Head of caudate nucleus (tissue), 42 donors: ENCODE measurements around the gene PDE2A.

Source experiments
- DNase-seq, 42 donors: peaks; one replicate each; pipeline versions ENCODE4 v3.0.0 to v3.0.0-alpha.2; 2020 to 2021; ENCODE audit warnings: mixed read lengths in 7 of 42
- intact Hi-C: fragments of 100-400 bp; cut with DNase I; formaldehyde crosslinking; loops from one replicate; pipeline ENCODE4 v1.15.0; 2022

The PDE2A gene

DNA sequence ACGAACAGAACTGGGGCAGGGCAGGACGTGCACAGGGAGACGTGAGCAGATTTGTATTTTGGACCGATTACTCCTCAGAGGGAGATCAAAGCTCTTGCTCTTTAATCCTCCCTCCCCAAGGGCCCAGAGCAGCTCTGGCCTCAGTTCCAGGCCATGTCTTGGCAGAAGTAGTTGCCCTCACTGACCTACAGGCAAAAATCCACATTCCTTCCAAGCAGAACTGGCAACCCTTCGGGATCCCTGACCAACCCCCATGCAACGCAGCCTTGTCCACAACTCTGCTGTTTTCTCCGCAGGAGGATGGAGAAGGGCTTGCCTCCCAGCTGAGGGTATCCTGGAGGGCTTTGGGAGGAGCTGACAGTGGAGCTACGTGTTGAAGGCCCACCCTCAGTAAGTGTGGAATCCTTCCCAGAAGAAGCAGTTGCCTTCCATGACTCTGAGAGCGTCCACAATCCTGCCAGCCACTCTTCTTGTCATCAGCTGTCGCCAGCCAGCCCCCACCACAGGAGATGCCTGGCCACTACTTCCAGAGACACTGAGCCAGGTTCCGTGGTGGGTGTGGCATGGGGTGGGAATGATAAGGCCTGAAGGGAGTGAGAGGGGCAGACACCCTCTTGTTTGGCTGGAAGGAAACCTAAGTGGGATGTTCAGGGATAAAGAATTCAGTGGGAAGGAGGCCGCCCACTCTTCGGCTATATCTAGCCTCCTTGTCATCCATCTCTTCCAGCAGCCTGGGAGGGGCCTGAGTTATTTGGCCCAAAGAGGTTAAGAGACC is 68.1 kb downstream of the PDE2A start:
- peak in 3 of 42 donors; percentile 56 to 68 (median 60) for DNase-seq
- intact Hi-C loops: no loop called here

DNA sequence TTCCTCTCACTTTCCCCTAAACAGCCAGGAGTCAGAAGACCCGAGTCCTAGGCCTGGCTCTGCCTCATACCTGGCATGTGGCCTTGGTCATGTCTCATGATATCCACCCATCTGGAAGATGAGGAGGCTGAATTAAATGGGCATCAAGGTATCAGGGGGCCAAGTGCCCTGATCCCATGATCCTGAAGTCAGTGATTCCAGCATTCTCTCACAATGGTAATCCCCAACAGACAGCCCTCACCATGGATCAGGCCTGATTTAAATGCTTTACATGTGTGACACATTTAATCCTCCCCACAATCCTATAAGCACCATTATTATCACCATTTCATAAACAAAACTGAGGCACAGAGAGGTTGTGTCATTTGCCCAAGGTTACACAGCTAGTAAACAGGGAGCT is 70.0 kb downstream of the PDE2A start:
- intact Hi-C loops: no loop called here
- DNase-seq: no peak

DNA sequence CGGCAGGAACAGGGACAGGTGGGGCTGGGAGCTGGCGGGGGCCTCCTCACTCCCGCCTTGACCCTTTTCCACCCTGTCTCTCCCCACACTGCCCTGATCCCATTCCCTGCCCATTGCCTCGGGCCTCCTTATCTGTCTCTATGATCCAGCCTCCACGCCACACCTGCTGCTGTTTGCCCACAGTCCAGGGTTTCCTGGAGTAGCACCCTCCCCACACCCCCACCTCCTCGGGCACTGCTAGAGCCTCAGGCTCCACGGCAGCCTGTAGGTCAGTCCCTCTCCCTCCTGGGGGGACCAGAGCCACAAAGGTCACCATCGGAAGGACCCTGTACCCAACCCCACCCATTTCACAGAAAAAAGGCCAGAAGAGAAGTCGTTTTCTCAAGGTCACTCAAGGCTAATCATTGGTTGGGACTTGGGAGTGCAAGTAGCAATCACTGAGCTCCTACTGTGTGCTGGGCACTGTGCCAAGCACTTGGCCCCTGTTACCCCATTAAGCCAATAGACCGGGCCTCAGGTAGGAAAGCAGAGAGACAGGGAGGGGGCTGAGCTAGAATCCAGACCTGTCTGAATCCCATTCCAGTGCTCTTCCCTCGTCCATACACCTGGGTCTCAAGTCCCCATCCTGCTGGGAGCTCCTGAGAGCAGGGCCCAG is 71.8 kb downstream of the PDE2A start:
- intact Hi-C loops: no loop called here
- DNase-seq: no peak

DNA sequence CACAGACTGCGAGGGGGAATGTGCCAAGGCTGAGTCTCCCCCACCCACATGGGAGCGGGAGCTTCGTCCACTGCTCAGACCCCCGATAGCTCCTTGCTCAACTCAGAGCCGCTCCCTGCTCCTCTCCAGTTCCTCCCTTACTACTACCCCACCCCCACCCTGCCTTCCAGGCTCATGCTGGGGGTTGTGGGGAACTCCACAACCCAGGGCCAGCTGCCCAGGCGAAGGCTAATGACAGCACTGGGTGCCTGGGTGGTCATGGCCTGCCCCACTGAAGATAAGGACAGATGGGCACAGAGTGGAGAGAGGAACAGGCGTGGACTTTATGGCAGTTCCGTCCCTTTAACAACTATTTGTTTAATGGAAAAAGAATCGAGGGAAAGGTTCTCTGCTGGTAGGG is 73.7 kb downstream of the PDE2A start:
- intact Hi-C loops: no loop called here
- DNase-seq: no peak

DNA sequence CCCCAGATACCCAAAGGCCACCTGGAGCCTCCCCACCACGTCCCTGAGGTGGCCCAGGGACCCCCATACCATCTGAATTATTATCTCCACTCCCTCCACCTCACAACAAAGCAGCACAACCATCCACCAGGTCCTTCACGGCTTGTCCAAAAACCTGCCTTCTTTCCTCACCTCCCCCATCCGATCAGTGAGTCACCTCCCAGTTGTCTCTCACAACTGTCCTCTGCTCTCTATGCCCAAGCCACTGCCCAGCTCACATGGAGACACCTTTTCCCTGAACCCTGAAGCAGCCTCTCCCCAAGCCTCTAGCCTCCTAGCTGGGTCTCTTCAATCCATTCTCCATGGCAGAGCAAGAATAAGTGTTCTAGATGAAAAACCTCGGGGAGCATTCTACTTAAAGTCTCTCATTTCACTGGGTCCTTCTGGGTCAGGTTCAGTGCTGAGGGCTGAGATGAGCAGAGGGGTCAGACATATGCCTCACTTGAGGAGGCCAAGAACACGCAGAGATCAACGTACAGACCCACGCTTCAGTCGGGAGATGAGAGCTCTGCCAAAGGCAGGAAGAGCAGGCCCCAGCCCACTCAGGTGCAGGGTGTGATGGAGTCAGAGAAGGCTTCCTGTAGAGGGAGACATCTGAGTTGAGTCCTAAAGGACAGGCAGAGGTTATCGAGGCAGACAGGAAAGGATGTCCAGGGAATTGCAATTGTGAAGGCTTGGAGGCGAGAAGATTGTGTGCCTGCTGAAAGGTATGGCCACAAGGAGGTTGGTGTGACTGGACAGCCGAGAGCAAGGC is 74.7 kb downstream of the PDE2A start:
- DNase-seq: peak in 2 of 42 donors; percentile 46 to 56
- intact Hi-C loops: no loop called here

DNA sequence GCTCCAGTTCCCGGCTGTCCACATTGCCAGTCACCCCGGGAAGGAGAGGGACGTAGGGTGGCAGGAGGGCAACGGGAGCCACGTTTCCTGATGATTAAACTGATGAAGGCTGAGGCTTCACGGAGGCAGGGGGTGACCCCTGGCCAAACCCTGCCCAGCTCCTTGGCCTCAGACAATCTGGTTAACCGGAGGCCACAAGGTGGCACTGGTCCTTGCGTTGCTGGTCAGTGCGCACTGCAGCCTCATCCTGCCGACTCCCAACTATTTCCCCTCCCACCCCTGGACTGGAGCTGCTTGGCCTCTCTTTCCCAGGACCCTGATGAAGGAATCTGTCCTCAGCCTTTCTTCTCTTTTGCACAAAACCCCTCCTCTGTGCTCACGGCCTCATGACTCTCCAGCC is 75.3 kb downstream of the PDE2A start:
- intact Hi-C loops: no loop called here

DNA sequence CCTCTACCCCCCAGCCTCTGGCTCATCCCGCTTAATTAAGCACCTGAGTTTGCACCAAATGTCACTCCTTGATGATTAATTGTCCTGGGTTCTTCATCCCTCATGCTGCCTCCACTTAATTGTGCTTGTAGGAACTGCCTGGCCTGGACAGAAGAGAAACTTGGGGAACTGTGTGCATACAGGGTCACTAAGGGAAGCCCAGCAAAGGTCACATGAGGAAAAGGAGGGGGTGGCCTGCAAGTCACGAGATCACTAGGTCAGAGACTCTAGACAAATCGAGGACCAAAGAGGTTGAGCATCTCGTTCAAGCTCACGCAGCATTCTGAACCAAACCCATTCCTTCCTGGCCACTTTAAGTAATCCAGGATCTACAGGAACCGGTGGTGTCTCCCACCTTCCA is 75.8 kb downstream of the PDE2A start:
- intact Hi-C loops: no loop called here
- no peak for DNase-seq

More for the DNA sequence above, 75.3 kb downstream of the PDE2A start:
- peak in 33 of 42 donors; percentile 29 to 81 (median 65) for DNase-seq

DNA sequence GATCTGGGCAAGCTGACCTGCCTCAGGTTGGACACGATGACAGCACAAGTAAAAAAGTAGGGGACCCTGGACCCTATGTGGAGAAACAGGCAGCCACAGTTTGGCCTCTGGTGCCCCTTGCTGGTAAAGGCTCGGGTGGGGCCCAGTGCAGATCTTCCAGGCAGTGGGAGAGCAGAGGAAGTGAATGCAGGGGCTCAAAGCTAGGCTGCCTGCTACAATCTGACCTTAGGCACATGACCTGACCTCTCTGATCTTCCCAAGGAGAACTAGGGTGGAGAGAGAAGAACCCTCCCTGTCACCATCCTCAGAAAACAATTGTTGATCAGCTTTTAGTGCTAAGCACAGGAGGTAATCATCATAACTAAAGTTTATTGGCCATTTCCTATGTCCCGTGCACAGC is 76.5 kb downstream of the PDE2A start:
- DNase-seq: no peak
- intact Hi-C loops: no loop called here

DNA sequence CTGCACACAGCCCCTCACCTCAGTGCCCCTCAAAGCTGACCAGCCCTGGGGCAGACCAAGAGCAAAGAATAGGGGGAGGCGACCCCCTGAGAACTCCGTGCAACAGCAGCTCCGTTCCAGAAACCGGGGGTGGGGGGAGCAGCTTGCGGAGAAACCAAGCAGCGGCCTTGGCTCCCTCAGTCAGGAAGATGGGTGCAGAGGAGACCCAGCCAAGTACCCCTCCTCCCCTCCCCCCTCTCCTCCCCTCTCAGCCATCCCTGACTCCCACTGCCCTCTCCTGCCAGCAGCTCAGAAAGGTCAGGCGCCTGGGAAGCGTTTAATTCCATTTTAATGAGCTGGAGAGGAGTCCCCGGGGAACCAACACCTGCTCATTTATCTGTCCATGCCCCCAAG is 78.9 kb downstream of the PDE2A start:
- intact Hi-C loops: no loop called here

DNA sequence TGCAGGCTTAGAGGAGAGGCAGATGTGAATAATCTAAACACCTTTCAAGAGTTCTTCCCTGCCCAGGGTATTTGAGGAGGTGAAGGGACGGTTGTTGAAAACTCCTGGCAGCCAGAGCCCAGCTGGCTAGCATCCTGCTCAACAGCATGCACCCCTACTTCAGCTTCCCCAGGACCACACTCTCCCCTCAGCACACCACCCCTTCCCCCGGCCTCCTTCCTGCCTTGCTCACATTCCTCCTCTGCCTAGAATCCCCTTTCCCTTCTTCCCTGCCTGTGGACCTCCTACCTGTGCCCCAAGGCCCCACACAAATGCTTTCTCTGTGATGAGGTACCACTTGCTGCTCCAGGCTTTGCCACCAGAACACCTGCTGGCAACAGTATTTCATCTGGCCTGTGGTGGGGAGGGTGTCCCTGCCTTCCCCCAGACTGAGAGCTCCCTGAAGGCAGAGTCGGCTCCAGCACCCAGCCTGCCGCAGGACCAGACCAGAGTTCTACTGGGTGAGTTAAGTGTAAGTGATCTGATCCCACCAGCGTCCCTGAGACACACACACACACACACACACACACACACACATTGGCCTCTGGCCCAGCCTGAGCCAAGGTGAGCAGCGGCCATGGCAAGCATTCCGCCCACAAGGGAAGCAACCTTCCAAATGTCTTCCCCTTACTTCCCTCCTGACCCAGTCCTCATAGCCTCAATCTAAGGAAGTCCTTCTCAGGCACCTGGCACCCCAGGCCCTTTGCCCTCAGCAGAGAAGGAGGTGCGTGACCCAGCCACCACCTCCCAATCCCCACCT is 79.5 kb downstream of the PDE2A start:
- DNase-seq: no peak
- intact Hi-C loops: no loop called here

More for the DNA sequence above, 78.9 kb downstream of the PDE2A start:
- DNase-seq: no peak

DNA sequence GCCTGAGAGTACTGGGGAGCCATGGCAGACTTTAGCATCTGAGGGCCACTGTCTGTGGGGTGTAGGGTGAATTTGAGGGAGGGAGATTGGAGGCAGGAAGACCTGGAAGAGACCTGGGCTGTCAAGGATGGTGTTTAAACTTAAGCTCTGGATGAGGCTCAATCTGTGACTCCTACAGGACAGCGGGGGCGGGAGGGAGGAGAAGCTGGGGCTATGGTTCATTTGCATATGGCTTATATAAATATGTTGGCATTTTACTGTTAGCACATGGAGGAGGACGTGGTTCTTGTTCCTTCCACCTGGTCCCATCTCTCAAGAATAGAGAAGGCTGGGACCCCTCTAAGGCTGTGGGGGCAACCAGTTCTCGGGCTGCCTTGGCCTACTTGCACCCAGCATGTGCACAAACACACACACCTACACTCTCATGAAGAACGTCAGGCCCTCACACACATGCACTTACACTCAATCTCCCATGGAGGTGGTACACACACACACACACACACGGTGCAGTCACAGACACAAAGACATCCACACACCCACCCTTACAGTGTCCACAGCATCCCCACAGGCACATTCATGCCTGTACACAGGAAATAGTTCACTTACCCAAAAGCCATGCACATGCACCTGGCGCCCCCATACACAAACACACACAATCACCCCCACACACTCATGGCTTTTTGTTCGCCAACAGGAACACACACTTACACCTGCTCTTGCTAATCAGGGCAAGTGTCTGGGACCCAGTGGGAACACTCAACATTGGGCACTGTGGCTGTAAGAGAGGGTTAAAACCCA is 81.3 kb downstream of the PDE2A start:
- intact Hi-C loops: no loop called here

DNA sequence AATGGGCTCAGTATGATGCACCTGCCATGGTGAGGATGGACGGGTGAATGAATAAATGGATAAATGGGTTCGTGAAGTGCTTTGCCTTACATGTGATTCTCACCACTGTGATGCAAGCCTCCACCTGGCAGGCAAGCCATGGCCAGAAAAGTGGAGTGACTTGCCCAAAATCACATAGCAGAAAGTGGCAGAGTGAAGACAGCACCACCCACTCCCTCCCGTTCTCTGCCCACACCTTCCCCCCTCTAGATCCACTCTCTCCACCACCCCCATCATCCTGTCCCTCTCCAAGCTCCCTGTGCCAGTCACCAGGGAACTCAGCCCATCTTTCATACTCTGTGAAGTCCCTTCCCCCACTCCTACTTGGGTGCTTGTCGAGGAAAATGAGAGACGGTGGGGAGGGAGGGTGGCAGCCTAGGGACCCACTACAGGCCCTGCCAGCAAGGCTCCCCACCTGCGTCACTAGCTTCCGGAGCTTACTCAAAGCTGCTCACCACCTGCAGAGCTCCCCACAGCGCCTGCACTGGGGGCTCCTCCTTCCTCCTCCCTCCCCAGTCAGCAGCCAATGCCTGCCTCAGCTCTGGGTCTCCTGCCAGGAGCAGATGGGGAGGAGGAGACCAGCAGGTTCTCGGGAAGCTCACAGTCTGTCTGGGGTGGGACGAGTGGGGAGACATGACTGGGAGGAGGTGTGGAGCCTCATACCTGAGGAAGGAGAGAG is 82.3 kb downstream of the PDE2A start:
- intact Hi-C loops: no loop called here
- peak; percentile 41 to 95 (median 79) for DNase-seq

More for the DNA sequence above, 81.3 kb downstream of the PDE2A start:
- DNase-seq: peak in 1 of 42 donors; percentile 48

DNA sequence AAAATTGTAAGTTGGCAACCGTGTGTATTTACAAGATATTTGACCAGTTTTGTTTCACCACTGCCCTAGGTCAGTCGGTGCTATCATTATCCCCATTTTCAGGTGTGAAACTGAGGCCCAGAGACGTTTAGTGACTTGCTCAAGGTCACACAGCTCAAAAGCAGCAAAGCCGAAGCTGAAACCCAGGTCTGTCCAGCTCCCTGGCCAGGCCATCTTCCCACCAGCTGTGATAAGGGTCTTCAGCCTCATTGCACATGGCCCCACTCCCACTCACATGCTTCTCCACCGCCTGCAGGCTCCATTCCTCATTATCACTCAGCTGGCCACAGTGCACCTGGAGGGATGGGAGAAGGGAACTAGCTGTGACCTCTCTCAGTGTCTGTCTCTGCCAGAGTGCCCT is 83.2 kb downstream of the PDE2A start:
- intact Hi-C loops: no loop called here
- no peak for DNase-seq

DNA sequence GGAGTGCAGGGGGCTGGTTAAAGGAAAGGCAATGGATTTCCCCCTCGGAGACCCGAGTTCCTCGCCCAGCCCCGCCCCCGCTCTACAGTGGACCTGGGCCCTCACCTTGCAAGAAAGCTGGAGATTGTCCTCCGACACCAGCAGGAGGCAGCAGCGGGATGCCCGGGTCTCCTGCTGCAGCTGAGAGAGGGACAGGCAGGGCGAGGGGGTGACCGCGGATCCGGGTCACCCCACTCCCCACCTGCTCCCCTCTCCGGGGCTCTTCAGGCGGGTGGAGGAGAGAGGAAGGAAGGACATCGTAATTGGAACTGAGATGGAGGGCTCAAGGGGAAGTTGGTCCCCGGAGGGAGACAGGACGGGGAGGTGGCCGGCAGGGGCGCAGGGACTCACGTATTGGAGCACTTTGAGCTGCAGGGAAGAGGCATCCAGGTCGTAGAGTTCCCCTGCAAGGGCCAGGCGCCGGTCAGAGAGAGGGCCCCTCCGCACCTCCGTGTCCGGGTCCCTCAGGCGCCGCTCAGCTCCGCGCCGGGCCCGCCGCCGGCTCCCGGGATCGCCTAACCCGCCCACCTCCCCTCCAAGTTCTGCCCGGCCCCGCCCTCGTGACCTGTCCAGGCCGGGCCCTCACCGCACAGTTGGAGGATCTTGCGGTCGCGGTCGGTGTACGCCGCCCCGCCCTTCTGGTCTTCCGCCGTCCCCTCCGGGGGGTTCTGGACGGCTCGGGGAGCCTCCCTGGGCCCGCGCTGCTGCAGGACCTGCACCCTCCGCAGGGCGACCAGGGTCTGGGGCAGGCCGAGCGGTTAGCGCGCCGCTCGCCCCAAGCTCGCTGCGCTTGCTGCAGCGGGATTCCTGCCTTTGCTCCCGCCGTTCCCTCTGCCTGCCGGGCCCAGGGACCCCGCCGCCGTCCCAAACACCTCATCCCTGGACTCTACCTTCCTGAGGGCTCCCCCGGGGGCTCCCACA is 84.1 kb downstream of the PDE2A start:
- DNase-seq: peak in 12 of 42 donors; percentile 31 to 67 (median 50)
- intact Hi-C loops: loop anchor here (5.0 kb wide), 1 partner anchor 52 kb away; no protein-coding TSS in a partner anchor

DNA sequence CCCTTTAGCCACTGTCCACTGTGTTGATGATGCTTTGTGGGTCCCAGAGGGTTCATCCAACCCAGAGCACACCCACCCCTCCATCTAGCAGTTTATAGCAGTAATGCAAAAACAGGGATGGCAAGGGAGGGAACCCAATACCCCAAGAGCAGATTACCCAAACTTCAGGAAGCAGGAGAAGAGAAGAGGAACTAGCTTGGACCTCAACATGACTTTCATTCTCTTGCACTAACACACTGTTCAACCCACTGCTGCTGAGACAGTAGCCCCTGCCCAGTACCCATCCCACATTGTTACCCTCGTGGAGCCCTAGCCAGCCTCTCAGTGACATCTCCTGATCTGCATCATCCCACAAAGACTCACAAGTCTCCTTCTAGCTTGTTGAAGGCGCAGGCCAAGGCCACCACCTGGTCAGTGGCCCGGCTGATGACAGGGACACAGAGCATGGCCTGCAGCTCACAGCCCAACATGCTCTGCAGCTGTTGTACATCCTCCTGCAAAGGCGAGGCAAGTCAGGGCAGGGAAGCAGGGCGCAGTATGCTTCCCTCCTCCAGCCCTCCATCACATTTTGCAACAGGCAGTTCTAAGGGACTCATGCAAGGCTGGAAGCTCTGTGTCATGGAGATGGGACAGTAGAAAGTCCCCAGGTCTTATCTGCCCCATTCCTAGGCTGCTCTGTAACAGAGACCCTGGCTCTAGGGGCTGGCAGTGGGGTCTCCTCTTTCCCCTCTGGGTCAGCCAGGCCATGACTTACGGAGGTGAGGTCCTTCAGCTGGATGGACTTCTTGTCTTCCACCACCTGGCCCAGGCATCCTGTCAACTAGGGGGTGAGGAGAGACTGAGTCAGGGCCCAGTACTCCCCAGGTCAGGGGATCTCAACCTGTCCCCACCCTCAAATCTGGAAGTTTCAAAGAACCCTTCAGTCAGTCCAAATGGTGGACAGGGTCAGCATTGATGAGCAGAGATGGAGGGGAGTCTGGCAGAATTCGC is 85.5 kb downstream of the PDE2A start:
- intact Hi-C loops: loop anchor here (5.0 kb wide), 1 partner anchor 54 kb away; no protein-coding TSS in a partner anchor
- DNase-seq: no peak
